ENCODE measurements around the gene HOTAIR.

Gene HOTAIR

DNA sequence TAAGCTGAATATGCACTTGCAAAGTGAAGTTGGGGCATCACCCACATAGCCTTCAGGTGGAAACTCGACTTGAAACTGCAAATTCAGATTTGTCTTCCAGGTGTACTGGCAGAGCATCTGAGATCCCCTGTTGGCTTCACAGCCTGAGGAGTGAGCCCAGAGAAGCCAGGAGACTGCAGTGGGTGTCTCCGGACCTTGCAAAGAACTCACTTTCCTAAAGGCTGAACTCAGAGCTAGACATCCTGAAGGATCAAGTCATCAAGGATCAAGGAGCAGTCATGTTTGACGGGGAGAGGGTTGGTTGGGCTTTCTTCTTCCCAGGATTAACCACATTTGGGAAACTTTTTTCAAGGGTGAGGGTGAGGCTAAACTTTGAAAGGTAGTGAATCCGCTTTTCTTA is 45.2 kb downstream of the HOTAIR start:
- DNase-seq (ENCODE audit: low read depth, low spot score) = no peak

DNA sequence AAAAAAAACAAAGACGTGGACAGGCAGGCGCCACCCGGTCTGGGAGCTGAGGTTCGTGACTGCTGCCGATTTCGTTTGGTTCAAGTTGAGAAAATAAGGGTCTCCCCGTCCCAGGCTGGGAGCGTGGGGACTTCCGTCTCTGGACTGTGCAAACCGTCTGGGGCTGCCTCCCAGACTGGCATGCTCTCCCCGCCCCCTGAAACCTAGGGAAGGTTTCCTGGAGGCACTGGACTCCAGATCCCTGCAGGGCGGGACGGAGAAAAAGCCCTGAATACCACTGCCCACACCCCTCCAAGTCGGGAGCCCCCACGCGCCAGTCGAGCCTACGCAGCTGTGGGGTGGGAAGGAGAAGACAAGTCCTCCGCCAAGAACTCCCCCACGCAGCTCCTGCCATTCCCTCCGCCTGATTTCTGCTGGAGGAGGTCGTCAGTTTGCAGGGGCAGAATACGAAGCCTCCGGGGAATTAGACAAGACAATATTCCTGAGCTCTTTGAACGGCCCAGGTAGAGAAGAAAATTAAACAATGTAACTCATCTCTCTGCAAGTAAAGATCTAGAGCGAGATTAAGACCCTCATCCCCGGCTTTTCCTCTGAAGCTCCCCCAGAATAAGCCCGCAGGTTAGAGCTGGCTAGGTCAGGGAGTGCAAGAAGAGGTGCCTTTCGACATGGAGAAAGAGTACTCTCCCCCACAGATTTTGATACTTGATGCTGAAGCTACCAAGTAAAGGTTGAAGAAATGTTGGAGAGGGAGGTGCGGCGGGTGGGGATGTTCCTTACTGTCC is 46.5 kb downstream of the HOTAIR start:
- DNase-seq (ENCODE audit: low read depth, low spot score) = no peak

GRCh38 chr12:53927220-53928029 is 47.3 kb downstream of the HOTAIR start:
- no peak for DNase-seq (ENCODE audit: low read depth, low spot score)

- DNase-seq (ENCODE audit: low read depth, low spot score) = no peak
Measured at GRCh38 chr12:53924521-53925405, 50.0 kb downstream of the HOTAIR start.

- DNase-seq (ENCODE audit: low read depth, low spot score) = no peak
Measured at GRCh38 chr12:53916788-53917655, 57.7 kb downstream of the HOTAIR start.
